H9 (cell line): Measurements from ENCODE around the gene ZNF750. TPM values are rescaled to one million over a fixed set of nuclear protein-coding genes. Genes with fewer than 3 reads are reported as not detected.

Experiments
- DNase-seq: peaks from one replicate; pipeline ENCODE4 v3.0.0-alpha.2; 2017
- H2AFZ ChIP-seq: one replicate; pipeline ENCODE4 v1.6.1; 2013; ENCODE audit warnings: mild to moderate bottlenecking, low read length, control low read depth, moderate library complexity
- H2AK5ac ChIP-seq: 2 replicates; pipeline ENCODE4 v1.6.1; 2013; ENCODE audit warnings: low read length, control low read depth, mixed read lengths; ENCODE audit not compliant: insufficient read length
- H2BK120ac ChIP-seq: one replicate; pipeline ENCODE4 v1.6.1; 2013; ENCODE audit warnings: low read depth, mild to moderate bottlenecking, low read length, control low read depth, inconsistent platforms; ENCODE audit not compliant: poor library complexity, severe bottlenecking
- H2BK12ac ChIP-seq: 2 replicates; pipeline ENCODE4 v1.6.1; 2013; ENCODE audit warnings: low read length, control low read depth, mixed read lengths, low read depth; ENCODE audit not compliant: insufficient read length
- H2BK15ac ChIP-seq: 2 replicates; pipeline ENCODE4 v1.6.1; 2013; ENCODE audit warnings: low read depth, low read length, control low read depth
- H2BK20ac ChIP-seq: one replicate; pipeline ENCODE4 v1.6.1; 2013; ENCODE audit warnings: low read depth, mild to moderate bottlenecking, low read length, control low read depth, inconsistent platforms; ENCODE audit not compliant: poor library complexity, severe bottlenecking
- H2BK5ac ChIP-seq: 2 replicates; pipeline ENCODE4 v1.6.1; 2013; ENCODE audit warnings: low read length, control low read depth, mixed read lengths; ENCODE audit not compliant: insufficient read length
- H3K14ac ChIP-seq: 2 replicates; pipeline ENCODE4 v1.6.1; 2013; ENCODE audit warnings: low read length, control low read depth; ENCODE audit not compliant: insufficient read depth
- H3K18ac ChIP-seq: 2 replicates; pipeline ENCODE4 v1.6.1; 2013; ENCODE audit warnings: low read depth, mild to moderate bottlenecking, mixed read lengths, low read length, control low read depth; ENCODE audit not compliant: insufficient read length
- H3K23ac ChIP-seq: 2 replicates; pipeline ENCODE4 v1.6.1; 2013; ENCODE audit warnings: low read length, control low read depth, mixed read lengths, low read depth; ENCODE audit not compliant: insufficient read length
- H3K23me2 ChIP-seq: 2 replicates; pipeline ENCODE4 v1.6.1; 2013; ENCODE audit warnings: low read depth, mild to moderate bottlenecking, mixed read lengths, low read length, control low read depth; ENCODE audit not compliant: insufficient read length, poor library complexity, severe bottlenecking
- H3K27ac ChIP-seq: 2 replicates; pipeline ENCODE4 v1.5.1; 2013; ENCODE audit warnings: low read length, control low read depth, mixed read lengths, low read depth; ENCODE audit not compliant: insufficient read length
- H3K27me3 ChIP-seq: 2 replicates; pipeline ENCODE4 v1.6.1; 2013; ENCODE audit warnings: low read length, control low read depth, inconsistent platforms; ENCODE audit not compliant: insufficient read depth
- H3K4ac ChIP-seq: 2 replicates; pipeline ENCODE4 v1.6.1; 2013; ENCODE audit warnings: low read depth, mild to moderate bottlenecking, control low read depth, inconsistent platforms, low read length, moderate library complexity
- H3K4me1 ChIP-seq: 2 replicates; pipeline ENCODE4 v1.6.1; 2013; ENCODE audit warnings: low read length, control low read depth, inconsistent platforms; ENCODE audit not compliant: insufficient read depth
- H3K4me2 ChIP-seq: 2 replicates; pipeline ENCODE4 v1.6.1; 2013; ENCODE audit warnings: low read length, control low read depth, mixed read lengths; ENCODE audit not compliant: insufficient read length, insufficient read depth
- H3K56ac ChIP-seq: 2 replicates; pipeline ENCODE4 v1.6.1; 2013; ENCODE audit warnings: low read depth, mild to moderate bottlenecking, mixed read lengths, low read length, control low read depth; ENCODE audit not compliant: insufficient read length
- H3K79me1 ChIP-seq: 2 replicates; pipeline ENCODE4 v1.6.1; 2013; ENCODE audit warnings: low read depth, mild to moderate bottlenecking, moderate library complexity, low read length, control low read depth, inconsistent platforms; ENCODE audit not compliant: insufficient read depth, poor library complexity, severe bottlenecking
- H3K79me2 ChIP-seq: 2 replicates; pipeline ENCODE4 v1.6.1; 2013; ENCODE audit warnings: low read length, control low read depth, inconsistent platforms; ENCODE audit not compliant: insufficient read depth
- H3K9ac ChIP-seq: 2 replicates; pipeline ENCODE4 v1.6.1; 2013; ENCODE audit warnings: low read length, control low read depth, mixed read lengths; ENCODE audit not compliant: insufficient read length; ENCODE audit errors: extremely low read depth
- H3K9me3 ChIP-seq: one replicate; pipeline ENCODE4 v1.6.1; 2013; ENCODE audit warnings: low read depth, low read length, inconsistent platforms; ENCODE audit not compliant: control insufficient read depth
- H3T11ph ChIP-seq: one replicate; pipeline ENCODE4 v1.6.1; 2013; ENCODE audit warnings: mild to moderate bottlenecking, low read length, control low read depth, inconsistent platforms
- H4K20me1 ChIP-seq: one replicate; pipeline ENCODE4 v1.6.1; 2013; ENCODE audit not compliant: control insufficient read depth, insufficient read length, insufficient read depth
- H4K5ac ChIP-seq: 2 replicates; pipeline ENCODE4 v1.6.1; 2013; ENCODE audit warnings: low read depth, mild to moderate bottlenecking, mixed read lengths, low read length, control low read depth; ENCODE audit not compliant: insufficient read length
- H4K8ac ChIP-seq: replicated peaks from 2 replicates; pipeline ENCODE4 v1.6.1; 2013; ENCODE audit warnings: low read length, control low read depth, mixed read lengths, low read depth; ENCODE audit not compliant: insufficient read length
- H4K91ac ChIP-seq: 2 replicates; pipeline ENCODE4 v1.6.1; 2013; ENCODE audit warnings: low read depth, mild to moderate bottlenecking, moderate library complexity, mixed read lengths, low read length, control low read depth; ENCODE audit not compliant: insufficient read length
- H3K27ac Mint-ChIP-seq, 3 experiments: 2 replicates in 2 of 3; 3 replicates in 1 of 3; pipeline ENCODE4 v1.8.0; 2020 to 2021; ENCODE audit warnings: mixed read lengths in 3 of 3, mild to moderate bottlenecking in 1 of 3, moderate library complexity in 1 of 3
- H3K27me3 Mint-ChIP-seq: 2 replicates; pipeline ENCODE4 v1.8.0; 2021; ENCODE audit warnings: low read depth, mild to moderate bottlenecking, moderate library complexity, mixed read lengths
- H3K36me3 Mint-ChIP-seq, 3 experiments: 2 replicates in 2 of 3; 3 replicates in 1 of 3; pipeline ENCODE4 v1.8.0; 2020 to 2021; ENCODE audit warnings: low read depth in 3 of 3, mixed read lengths in 3 of 3; ENCODE audit not compliant: insufficient read depth in 1 of 3
- H3K4me1 Mint-ChIP-seq, 2 experiments: 2 replicates each; pipeline ENCODE4 v1.8.0; 2020; ENCODE audit warnings: mixed read lengths in 2 of 2
- H3K4me3 Mint-ChIP-seq, 2 experiments: 2 replicates in 1 of 2; 3 replicates in 1 of 2; pipeline ENCODE4 v1.8.0; 2020 to 2021; ENCODE audit warnings: mild to moderate bottlenecking in 2 of 2, mixed read lengths in 2 of 2, moderate library complexity in 1 of 2
- H3K9me3 Mint-ChIP-seq, 2 experiments: 2 replicates in 1 of 2; 3 replicates in 1 of 2; pipeline ENCODE4 v1.8.0; 2020; ENCODE audit warnings: mild to moderate bottlenecking in 2 of 2, mixed read lengths in 2 of 2, moderate library complexity in 1 of 2
- WGBS: extraction: QIAGEN DNeasy Blood & Tissue Kit; methylation state at CpG from one replicate; pipeline ENCODE4 v1.1.7; 2013; ENCODE audit warnings: missing lambda C conversion rate, low lambda C conversion rate, mixed read lengths; ENCODE audit not compliant: insufficient read length; ENCODE audit errors: extremely low coverage; 5-methylcytosine and 5-hydroxymethylcytosine counted together
- total RNA-seq: library from RNA; stranded (reverse); gene quantifications from 2 replicates; pipeline ENCODE4 v1.2.1, GENCODE V29; 2021
- TF ChIP-seq, protein P1 (sequence below): fragments of 200-600 bp; sonication (generic); conservative IDR thresholded peaks from 3 replicates; pipeline ENCODE4 v1.8.0; 2021; ENCODE audit warnings: antibody characterized with exemption, mild to moderate bottlenecking

The ZNF750 gene
- total RNA-seq, 1 experiment from 2014 or later = not detected

DNA sequence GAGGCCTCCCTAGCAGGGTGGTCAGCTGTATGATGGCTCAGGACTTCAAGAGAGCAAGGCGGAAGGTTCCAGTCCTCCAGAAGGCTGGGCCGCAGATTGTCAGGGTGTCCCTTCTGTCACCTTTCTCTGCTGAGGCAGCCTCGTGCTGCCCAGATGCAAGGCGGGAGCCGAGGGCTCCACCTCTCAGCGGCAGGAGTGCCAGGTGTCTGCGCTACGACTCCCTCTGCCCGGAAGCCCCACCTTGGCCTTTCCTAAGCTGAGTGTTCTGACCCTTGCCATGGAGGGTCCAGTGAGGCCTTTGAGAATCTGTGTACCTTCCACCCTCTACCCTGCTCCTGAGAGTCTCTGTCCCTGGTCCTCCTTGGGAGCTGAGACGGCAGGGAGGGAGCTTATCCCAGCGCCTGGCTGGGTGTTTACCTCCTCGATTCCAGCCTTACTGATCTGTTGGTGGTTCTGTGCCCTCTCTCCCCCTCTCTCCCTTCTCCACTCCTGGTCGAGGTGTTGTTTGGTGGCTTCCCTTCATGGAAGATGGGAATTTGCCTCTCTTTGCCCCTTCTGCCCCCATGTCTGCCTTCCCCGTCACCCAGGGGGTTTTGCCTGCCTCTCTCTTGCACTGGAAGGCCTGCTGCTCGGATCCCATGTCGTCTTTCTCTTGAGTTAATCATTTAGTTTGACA is 2.2 kb upstream of the ZNF750 start:
- H4K91ac ChIP-seq = no peak overlapping the region
- no peak overlapping the region for H2AK5ac ChIP-seq
- no peak overlapping the region for H3K18ac ChIP-seq
- H3K56ac ChIP-seq = no peak overlapping the region
- H3K9me3 Mint-ChIP-seq = no peaks in the 10 kb centered on the region
- H3K23ac ChIP-seq = no peak overlapping the region
- no peak overlapping the region for H2AFZ ChIP-seq
- no peaks in the 10 kb centered on the region for H3K23me2 ChIP-seq
- H3K9ac ChIP-seq = no peak overlapping the region
- H3K4me2 ChIP-seq = no peak overlapping the region
- H3K27ac ChIP-seq = no peak overlapping the region
- H3K4ac ChIP-seq = no peak overlapping the region
- no peaks in the 10 kb centered on the region for H3K27me3 Mint-ChIP-seq
- no peak overlapping the region for H2BK5ac ChIP-seq
- H3K4me1 ChIP-seq = 0 out of 2 replicates have a peak, but pooled peaks cover 1% of the 10 kb centered on the region
- no peak overlapping the region for H2BK120ac ChIP-seq
- H2BK20ac ChIP-seq = no peak overlapping the region
- H3T11ph ChIP-seq = no peak overlapping the region
- peak overlapping the region; percentile 48 to 90 (median 56); a peak in 6 of 7 replicates for H3K27ac Mint-ChIP-seq
- TF ChIP-seq, protein P1, sequence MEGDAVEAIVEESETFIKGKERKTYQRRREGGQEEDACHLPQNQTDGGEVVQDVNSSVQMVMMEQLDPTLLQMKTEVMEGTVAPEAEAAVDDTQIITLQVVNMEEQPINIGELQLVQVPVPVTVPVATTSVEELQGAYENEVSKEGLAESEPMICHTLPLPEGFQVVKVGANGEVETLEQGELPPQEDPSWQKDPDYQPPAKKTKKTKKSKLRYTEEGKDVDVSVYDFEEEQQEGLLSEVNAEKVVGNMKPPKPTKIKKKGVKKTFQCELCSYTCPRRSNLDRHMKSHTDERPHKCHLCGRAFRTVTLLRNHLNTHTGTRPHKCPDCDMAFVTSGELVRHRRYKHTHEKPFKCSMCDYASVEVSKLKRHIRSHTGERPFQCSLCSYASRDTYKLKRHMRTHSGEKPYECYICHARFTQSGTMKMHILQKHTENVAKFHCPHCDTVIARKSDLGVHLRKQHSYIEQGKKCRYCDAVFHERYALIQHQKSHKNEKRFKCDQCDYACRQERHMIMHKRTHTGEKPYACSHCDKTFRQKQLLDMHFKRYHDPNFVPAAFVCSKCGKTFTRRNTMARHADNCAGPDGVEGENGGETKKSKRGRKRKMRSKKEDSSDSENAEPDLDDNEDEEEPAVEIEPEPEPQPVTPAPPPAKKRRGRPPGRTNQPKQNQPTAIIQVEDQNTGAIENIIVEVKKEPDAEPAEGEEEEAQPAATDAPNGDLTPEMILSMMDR = no peak
- H2BK15ac ChIP-seq = no peak overlapping the region
- no peaks in the 10 kb centered on the region for H3K79me2 ChIP-seq
- peaks cover 28 to 31% of the 10 kb centered on the region in 2 experiments for H3K4me1 Mint-ChIP-seq
- H4K20me1 ChIP-seq = no peaks in the 10 kb centered on the region
- no peaks in the 10 kb centered on the region for H3K79me1 ChIP-seq
- H3K14ac ChIP-seq = no peak overlapping the region
- no peak for DNase-seq
- H4K5ac ChIP-seq = no peak overlapping the region
- H2BK12ac ChIP-seq = no peak overlapping the region
- no CpG with 5 or more reads among the region's 16 CpGs for WGBS
- H3K36me3 Mint-ChIP-seq = peaks cover 3 to 20% (median 12%) of the 10 kb centered on the region in 3 experiments; a peak in 5 of 7 replicates
- no peak overlapping the region for H3K4me3 Mint-ChIP-seq
- no peaks in the 10 kb centered on the region for H3K27me3 ChIP-seq
- no peak overlapping the region for H4K8ac ChIP-seq
- H3K9me3 ChIP-seq = no peaks in the 10 kb centered on the region
